HFFc6 (cell line): ENCODE data around the gene DHRSX. TPM values are rescaled to one million over a fixed set of nuclear protein-coding genes. Genes with fewer than 3 reads are reported as not detected.

Source experiments
- DNase-seq: peaks from one replicate; pipeline ENCODE4 v3.0.0-alpha.2; 2018
- H3K27ac Mint-ChIP-seq: 2 replicates; pipeline ENCODE4 v1.8.0; 2020; ENCODE audit warnings: mild to moderate bottlenecking, mixed read lengths
- H3K27me3 Mint-ChIP-seq: 2 replicates; pipeline ENCODE4 v1.8.0; 2021; ENCODE audit warnings: mild to moderate bottlenecking, moderate library complexity, mixed read lengths; ENCODE audit not compliant: insufficient read depth
- H3K36me3 Mint-ChIP-seq: 2 replicates; pipeline ENCODE4 v1.8.0; 2021; ENCODE audit warnings: low read depth, mixed read lengths
- H3K4me1 Mint-ChIP-seq: 2 replicates; pipeline ENCODE4 v1.8.0; 2020; ENCODE audit warnings: low read depth, mixed read lengths
- H3K4me3 Mint-ChIP-seq: 2 replicates; pipeline ENCODE4 v1.8.0; 2020; ENCODE audit warnings: mild to moderate bottlenecking, moderate library complexity, mixed read lengths
- H3K9me3 Mint-ChIP-seq: 2 replicates; pipeline ENCODE4 v1.8.0; 2020; ENCODE audit warnings: mild to moderate bottlenecking, mixed read lengths
- CTCF ChIP-seq: fragments of 200-600 bp; sonication (generic); IDR thresholded peaks from 2 replicates; pipeline ENCODE4 v1.5.0; 2021; ENCODE audit warnings: antibody characterized with exemption, mild to moderate bottlenecking
- total RNA-seq, 6 experiments: library from RNA; stranded (reverse); fragmentation: NEBNext Ultra II Directional; extraction: Animal tissue kit (Norgen Biotek cat#: 25700); gene quantifications; 2 replicates in 1 of 6; 3 replicates in 5 of 6; pipeline ENCODE4 v1.2.3, GENCODE V29; 2021

The DHRSX gene
- total RNA-seq, 6 experiments from 2014 or later = 19.6 to 27.1 (median 22.9) TPM

- H3K27me3 Mint-ChIP-seq = no peaks in the 10 kb centered on the region; the same call in 1 of the 2 replicates
- DNase-seq = no peak
- TF ChIP-seq CTCF = no peak
- peaks cover 17% of the 10 kb centered on the region for H3K36me3 Mint-ChIP-seq
- H3K9me3 Mint-ChIP-seq = peaks cover 5% of the 10 kb centered on the region; the same call in 1 of the 2 replicates
- H3K4me3 Mint-ChIP-seq = no peak overlapping the region
- no peak overlapping the region for H3K27ac Mint-ChIP-seq
- no peaks in the 10 kb centered on the region for H3K4me1 Mint-ChIP-seq
Observed at GRCh38 chrX:2410279-2411020, 90.3 kb downstream of the DHRSX start.

GRCh38 chrX:2409796-2410195 lies 91.0 kb downstream of the DHRSX start:
- H3K36me3 Mint-ChIP-seq = peaks cover 17% of the 10 kb centered on the region
- no peak overlapping the region for H3K4me3 Mint-ChIP-seq
- H3K27ac Mint-ChIP-seq = no peak overlapping the region
- H3K9me3 Mint-ChIP-seq = peaks cover 5% of the 10 kb centered on the region; the same call in 1 of the 2 replicates
- no peak for DNase-seq
- TF ChIP-seq CTCF = no peak
- H3K4me1 Mint-ChIP-seq = no peaks in the 10 kb centered on the region
- H3K27me3 Mint-ChIP-seq = no peaks in the 10 kb centered on the region; the same call in 1 of the 2 replicates

GRCh38 chrX:2408856-2409255 lies 91.9 kb downstream of the DHRSX start:
- peaks cover 17% of the 10 kb centered on the region for H3K36me3 Mint-ChIP-seq
- no peaks in the 10 kb centered on the region for H3K4me1 Mint-ChIP-seq
- DNase-seq = no peak
- TF ChIP-seq CTCF = no peak
- no peak overlapping the region for H3K27ac Mint-ChIP-seq
- peaks cover 5% of the 10 kb centered on the region; the same call in 1 of the 2 replicates for H3K9me3 Mint-ChIP-seq
- no peaks in the 10 kb centered on the region; the same call in 1 of the 2 replicates for H3K27me3 Mint-ChIP-seq
- H3K4me3 Mint-ChIP-seq = no peak overlapping the region

- no peak overlapping the region for H3K27ac Mint-ChIP-seq
- DNase-seq = no peak
- no peak for TF ChIP-seq CTCF
- H3K36me3 Mint-ChIP-seq = peaks cover 20% of the 10 kb centered on the region
- peaks cover 1% of the 10 kb centered on the region; the same call in 1 of the 2 replicates for H3K4me1 Mint-ChIP-seq
- peaks cover 5% of the 10 kb centered on the region; the same call in 1 of the 2 replicates for H3K9me3 Mint-ChIP-seq
- no peak overlapping the region for H3K4me3 Mint-ChIP-seq
- no peaks in the 10 kb centered on the region; the same call in 1 of the 2 replicates for H3K27me3 Mint-ChIP-seq
Observed at GRCh38 chrX:2406891-2407518, 93.8 kb downstream of the DHRSX start.

GRCh38 chrX:2404776-2405175 lies 96.0 kb downstream of the DHRSX start:
- Mint-ChIP-seq H3K36me3 (peaks cover 24% of the 10 kb centered on the region), H3K4me1 (peaks cover 7% of the 10 kb centered on the region; the same call in 1 of the 2 replicates), H3K9me3 (peaks cover 5% of the 10 kb centered on the region; the same call in 1 of the 2 replicates), H3K27ac (no peak overlapping the region), H3K4me3 (no peak overlapping the region), H3K27me3 (no peaks in the 10 kb centered on the region; the same call in 1 of the 2 replicates)
- DNase-seq = no peak
- no peak for TF ChIP-seq CTCF
